ENCODE measurements around the gene KARS1.

The KARS1 gene

GRCh38 chr16:75578725-75579124 is 68.7 kb downstream of the KARS1 start:
- no peak for DNase-seq

- no peak for DNase-seq
These were observed 69.3 kb downstream of the KARS1 start for GRCh38 chr16:75578212-75578611.

All from activated CD4-positive, alpha-beta T cell treated with anti-CD3 and anti-CD28 coated beads for 1 hour (primary cell).